Adipose tissue (tissue), 3 donors: ENCODE measurements around the gene MIPEP. TPM values are rescaled to one million over a fixed set of nuclear protein-coding genes. Genes with fewer than 3 reads are reported as not detected.

ENCODE experiments used
- H3K27ac ChIP-seq: one replicate; pipeline ENCODE4 v1.5.1; 2013; ENCODE audit warnings: low read depth, low read length
- WGBS, 3 donors: extraction: QIAGEN DNeasy Blood & Tissue Kit; methylation state at CpG; one replicate each; pipeline ENCODE4 v1.1.7; 2013; 5-methylcytosine and 5-hydroxymethylcytosine counted together
- polyA plus RNA-seq, 3 donors: library from polyadenylated mRNA; stranded (reverse); fragments of 200-250 nt; gene quantifications; one replicate each; pipeline ENCODE4 v1.2.3, GENCODE V29; 2013
- donor health status: healthy with polysubstance abuse.
- donor health status: Bipolar disorder and iron deficiency.
- donor health status: healthy.

The MIPEP gene
- polyA plus RNA-seq, 3 donors, result 8.1 to 13.9 (median 11.3) TPM

DNA sequence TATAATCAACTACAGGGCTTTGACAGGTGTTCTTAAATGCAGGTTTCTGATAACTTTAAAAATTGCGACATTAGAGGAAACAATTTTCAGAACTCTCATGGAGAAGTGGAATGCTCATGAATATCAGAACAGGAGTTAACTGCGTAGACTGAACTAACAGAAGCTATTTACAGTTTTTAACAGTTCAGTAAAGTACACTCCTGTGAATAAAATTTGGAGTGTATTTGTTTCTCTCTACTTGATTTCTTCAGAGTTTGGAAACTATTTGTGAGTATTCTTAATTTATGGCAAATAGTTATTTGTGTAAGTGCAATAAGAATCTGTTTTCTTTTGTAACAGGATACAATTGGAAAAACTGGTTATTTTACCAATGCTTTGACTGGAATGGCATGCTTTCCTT is 204.6 kb downstream of the MIPEP start:
- WGBS, 3 donors, result 94 to 98% (median 95%) methylated on average over 2 of the region's 2 CpGs
- no peak overlapping the region for H3K27ac ChIP-seq

DNA sequence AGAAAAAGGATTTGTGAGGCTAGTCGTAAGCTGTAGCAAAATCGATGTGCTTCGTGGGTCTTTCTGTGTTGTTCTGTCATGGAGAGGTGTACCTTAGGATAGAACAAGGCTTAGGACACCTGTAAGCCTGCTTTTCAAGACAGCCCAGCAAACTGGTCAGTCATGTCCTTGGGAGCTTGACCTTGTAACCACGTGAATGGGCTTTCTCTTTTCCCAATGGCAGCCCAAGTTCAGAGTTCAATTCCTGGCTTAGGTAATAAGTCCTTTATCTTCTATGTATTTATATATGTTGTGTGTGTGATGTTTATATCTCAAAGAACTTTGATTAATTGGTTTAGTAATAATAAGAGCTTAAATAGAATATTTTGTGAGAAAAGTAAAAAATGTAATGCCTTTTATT is 206.1 kb downstream of the MIPEP start:
- WGBS, 3 donors, result 72 to 81% (median 74%) methylated on average over 4 of the region's 4 CpGs
- H3K27ac ChIP-seq, result no peak overlapping the region

DNA sequence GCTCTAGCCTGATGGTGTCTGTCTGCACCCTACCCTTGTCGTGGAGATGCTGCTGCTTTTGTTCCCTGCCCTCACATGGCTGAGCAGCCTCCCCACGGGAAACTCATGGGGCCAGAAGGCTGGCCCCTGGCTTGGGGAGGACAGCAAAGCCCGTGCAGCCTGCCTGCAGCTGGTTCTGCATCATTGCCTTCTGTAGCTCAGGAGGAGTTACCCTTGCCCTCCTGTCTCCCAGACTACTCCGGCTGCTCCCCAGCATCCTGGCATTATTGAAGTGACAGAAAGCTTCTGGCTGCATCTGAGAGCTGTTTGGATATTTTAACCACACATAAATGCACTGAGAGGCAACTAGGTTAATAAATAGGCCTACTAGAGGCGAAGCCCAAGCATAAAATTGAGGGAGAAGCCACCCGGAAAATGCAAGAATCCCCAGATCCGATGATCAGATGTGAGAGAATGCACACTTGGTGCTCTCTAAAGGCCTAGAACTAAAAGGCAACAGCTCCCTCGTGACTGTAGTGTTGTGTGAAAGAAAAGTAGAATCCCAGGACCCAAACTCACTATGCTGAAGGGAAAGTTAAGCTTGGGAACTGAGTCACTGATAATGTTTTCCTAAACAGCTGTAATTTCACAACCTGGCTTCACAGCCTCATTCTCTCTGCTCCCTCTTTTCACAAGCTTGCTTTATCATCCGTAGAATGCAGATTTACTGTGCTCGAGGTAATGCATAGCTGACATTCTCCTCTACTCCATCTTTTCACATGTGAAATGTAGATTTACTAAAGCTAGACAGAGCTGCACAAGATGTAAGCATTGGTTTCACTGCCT is 208.1 kb downstream of the MIPEP start:
- 75 to 85% (median 81%) methylated on average over 10 of the region's 10 CpGs for WGBS, 3 donors
- no peak overlapping the region for H3K27ac ChIP-seq

Other genes with a start within 250 kb of the MIPEP start
- 1 to 10 TPM in 1 of 3 donors, under 1 TPM in 2; 0.39 to 1.3 (median 0.94) TPM for gene C1QTNF9B, start 8.1 kb upstream of the MIPEP start, polyA plus RNA-seq